Ovary (tissue), 9 donors: ENCODE measurements around the gene MEF2D. TPM values are rescaled to one million over a fixed set of nuclear protein-coding genes. Genes with fewer than 3 reads are reported as not detected.
A peak's percentile ranks its signal among the peaks of the same experiment; 100 is the strongest.

Experiments
- DNase-seq, 5 donors: peaks; one replicate each; pipeline ENCODE4 v3.0.0-alpha.2; 2019 to 2020
- H3K27ac ChIP-seq, 2 donors: fragments of 200-600 bp; one replicate each; pipeline versions ENCODE4 v1.5.1 to v1.8.0; 2019 to 2022
- H3K27me3 ChIP-seq: fragments of 200-600 bp; one replicate; pipeline ENCODE4 v1.8.0; 2022
- H3K36me3 ChIP-seq: fragments of 200-600 bp; sonication (generic); one replicate; pipeline ENCODE4 v1.5.1; 2019
- H3K4me1 ChIP-seq: one replicate; pipeline ENCODE4 v1.8.1; 2013; ENCODE audit warnings: mild to moderate bottlenecking, moderate library complexity; ENCODE audit not compliant: insufficient read depth
- H3K4me3 ChIP-seq: fragments of 200-600 bp; sonication (generic); one replicate; pipeline ENCODE4 v1.5.1; 2017
- H3K9me3 ChIP-seq, 2 donors: fragments of 200-600 bp in 1 of 2; sonication (generic) in 1 of 2; one replicate each; pipeline versions ENCODE4 v1.5.1 to v1.8.1; 2013 to 2019; ENCODE audit warnings: mild to moderate bottlenecking in 1 of 2, moderate library complexity in 1 of 2
- EP300 ChIP-seq: sonication (generic); formaldehyde crosslinking; IDR thresholded peaks from one replicate; pipeline ENCODE4 v1.6.1; 2017; ENCODE audit warnings: antibody characterized with exemption
- POLR2A ChIP-seq: fragments of 450-650 bp; IDR thresholded peaks from one replicate; pipeline ENCODE4 v1.6.1; 2017; ENCODE audit warnings: antibody characterized with exemption, mild to moderate bottlenecking, moderate library complexity
- WGBS, 3 donors: extraction: QIAGEN DNeasy Blood & Tissue Kit in 1 of 3; methylation state at CpG; one replicate each; pipeline versions ENCODE4 v1.1.5 to v1.1.7; 2013 to 2017; 5-methylcytosine and 5-hydroxymethylcytosine counted together
- intact Hi-C, 4 donors: fragments of 100-400 bp; cut with DNase I; formaldehyde crosslinking; loops; one replicate each; pipeline versions ENCODE4 v1.11.0 to v1.15.1; 2022 to 2023
- polyA plus RNA-seq, 2 donors: library from polyadenylated mRNA; stranded (reverse); fragments of 200-250 nt in 1 of 2; fragments of 350-450 nt in 1 of 2; fragmentation: Illumina TruSeq in 1 of 2; extraction: RNeasy Lipid Tissue Mini Kit (QIAGEN cat#74804) in 1 of 2; gene quantifications; one replicate each; pipeline ENCODE4 v1.2.3, GENCODE V29; 2013 to 2014
- total RNA-seq, 7 donors: library from RNA; depleted of rRNA in 2 of 7; stranded (reverse); fragments of >200 nt in 2 of 7; fragmentation: NEBNext Ultra II Directional in 3 of 7; extraction: Animal tissue kit (Norgen Biotek cat#: 25700) in 3 of 7; gene quantifications; one replicate each; pipeline versions ENCODE4 v1.1.0 to v1.2.4, GENCODE V29; 2016 to 2023
- TF ChIP-seq, protein P1 (sequence below), 3 donors: fragments of 450-650 bp in 2 of 3; fragments of 200-600 bp in 1 of 3; IDR thresholded peaks; one replicate each; pipeline versions ENCODE4 v1.5.1 to v1.8.0; 2016 to 2022; ENCODE audit warnings: antibody characterized with exemption in 3 of 3, mild to moderate bottlenecking in 1 of 3
- donor health status: DM: no; HTN: no; CAD: no; lungs with moderate emphysema.
- donor health status: DM: no; HTN: no; CAD: no.
- donor health status: Bipolar disorder and iron deficiency.
- donor health status: DM: yes; HTN: yes; CAD: no.
- donor health status: DM: no; HTN: no; CAD: no.
- donor health status: DM: yes; HTN: yes; CAD: no.

Gene MEF2D
- total and polyA plus RNA-seq, 9 donors: 30.0 to 96.6 (median 57.6) TPM

DNA sequence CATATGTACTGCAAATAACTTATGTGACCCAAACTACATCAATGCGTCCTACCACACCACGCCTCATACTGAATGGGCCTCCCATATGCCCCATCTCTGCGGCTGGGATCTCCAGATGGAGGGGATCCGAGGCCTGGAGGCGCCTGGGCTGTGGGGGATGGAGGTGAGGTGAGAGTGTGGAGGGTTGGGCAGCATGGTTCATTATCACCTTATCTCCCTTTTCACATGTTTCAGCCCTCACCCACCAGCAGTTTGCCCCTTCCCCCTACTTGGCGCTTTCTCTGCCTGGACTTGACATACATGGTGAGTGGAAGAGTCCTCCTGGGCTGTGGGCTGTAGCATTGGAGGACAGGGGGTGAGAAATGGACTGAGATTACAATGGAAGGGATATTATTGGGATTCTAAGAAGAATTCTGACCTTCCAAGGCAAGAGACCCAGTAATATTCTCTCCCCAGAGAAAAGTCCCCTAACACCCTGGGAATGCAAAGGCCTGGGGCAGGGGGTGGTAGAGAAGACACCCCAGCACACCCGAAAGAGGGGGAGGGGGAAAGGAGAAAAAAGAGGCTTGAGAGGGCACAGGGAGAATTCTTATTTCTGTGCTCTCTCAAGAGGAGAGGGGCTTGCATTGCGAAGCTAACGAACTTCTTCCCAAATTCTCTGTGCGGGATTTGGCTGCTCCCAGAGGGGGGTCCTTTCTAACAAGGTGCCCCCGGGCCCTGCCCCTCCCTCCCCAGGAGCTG lies 61.4 kb downstream of the MEF2D start:
- Histone ChIP-seq H3K4me3 (no peak overlapping the region), H3K9me3 (no peaks in the 10 kb centered on the region), H3K36me3 (no peaks in the 10 kb centered on the region), H3K4me1 (peaks cover 4% of the 10 kb centered on the region), H3K27me3 (no peaks in the 10 kb centered on the region), H3K27ac (no peak overlapping the region)
- TF ChIP-seq POLR2A: no peak
- TF ChIP-seq, protein P1, sequence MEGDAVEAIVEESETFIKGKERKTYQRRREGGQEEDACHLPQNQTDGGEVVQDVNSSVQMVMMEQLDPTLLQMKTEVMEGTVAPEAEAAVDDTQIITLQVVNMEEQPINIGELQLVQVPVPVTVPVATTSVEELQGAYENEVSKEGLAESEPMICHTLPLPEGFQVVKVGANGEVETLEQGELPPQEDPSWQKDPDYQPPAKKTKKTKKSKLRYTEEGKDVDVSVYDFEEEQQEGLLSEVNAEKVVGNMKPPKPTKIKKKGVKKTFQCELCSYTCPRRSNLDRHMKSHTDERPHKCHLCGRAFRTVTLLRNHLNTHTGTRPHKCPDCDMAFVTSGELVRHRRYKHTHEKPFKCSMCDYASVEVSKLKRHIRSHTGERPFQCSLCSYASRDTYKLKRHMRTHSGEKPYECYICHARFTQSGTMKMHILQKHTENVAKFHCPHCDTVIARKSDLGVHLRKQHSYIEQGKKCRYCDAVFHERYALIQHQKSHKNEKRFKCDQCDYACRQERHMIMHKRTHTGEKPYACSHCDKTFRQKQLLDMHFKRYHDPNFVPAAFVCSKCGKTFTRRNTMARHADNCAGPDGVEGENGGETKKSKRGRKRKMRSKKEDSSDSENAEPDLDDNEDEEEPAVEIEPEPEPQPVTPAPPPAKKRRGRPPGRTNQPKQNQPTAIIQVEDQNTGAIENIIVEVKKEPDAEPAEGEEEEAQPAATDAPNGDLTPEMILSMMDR (IDR thresholded peaks at IDR 0.05): no peak
- no peak for TF ChIP-seq EP300
- intact Hi-C loops: no loop called here
- 20 to 24% (median 21%) methylated on average over 11 of the region's 11 CpGs for WGBS, 3 donors
- DNase-seq: no peak

DNA sequence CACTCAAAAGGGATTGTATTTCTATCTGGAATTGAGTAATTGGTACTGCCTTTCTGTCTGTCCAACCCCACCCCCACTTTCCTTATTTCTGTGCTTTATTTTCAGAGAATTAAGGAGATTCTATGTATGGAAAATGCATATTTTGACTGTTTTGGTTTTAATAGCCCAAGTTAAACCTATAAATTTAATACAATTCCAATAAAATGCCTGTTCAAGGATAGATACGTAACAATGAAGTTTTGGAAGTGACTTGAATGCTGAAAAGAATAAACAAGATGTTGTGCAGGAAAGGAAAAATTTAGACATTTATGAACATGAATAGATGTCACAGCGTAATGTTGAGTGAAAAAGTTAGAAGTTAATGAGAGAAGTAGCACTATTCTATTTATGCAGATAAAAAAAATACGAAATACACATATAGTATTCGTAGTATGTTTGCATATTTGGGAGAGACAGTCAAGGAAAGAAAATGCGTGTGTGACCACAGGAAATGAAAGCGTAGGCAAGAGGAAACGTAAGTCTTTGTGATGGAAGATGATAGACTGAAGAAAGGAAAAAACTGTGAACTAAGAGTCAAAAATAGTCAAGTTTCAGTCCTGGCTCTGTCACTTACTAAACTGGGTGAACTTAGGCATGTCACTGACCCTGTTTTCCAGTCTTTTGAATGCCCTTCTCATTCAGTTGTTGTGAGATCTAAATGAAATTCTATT lies 62.1 kb downstream of the MEF2D start:
- 30 to 40% (median 31%) methylated on average over 7 of the region's 7 CpGs for WGBS, 3 donors
- Histone ChIP-seq H3K9me3 (no peaks in the 10 kb centered on the region), H3K27me3 (no peaks in the 10 kb centered on the region), H3K4me3 (no peak overlapping the region), H3K27ac (no peak overlapping the region), H3K36me3 (no peaks in the 10 kb centered on the region), H3K4me1 (peaks cover 4% of the 10 kb centered on the region)
- TF ChIP-seq POLR2A: no peak
- no peak for TF ChIP-seq EP300
- TF ChIP-seq, protein P1 (IDR thresholded peaks at IDR 0.05): no peak
- DNase-seq: no peak
- intact Hi-C loops: no loop called here

DNA sequence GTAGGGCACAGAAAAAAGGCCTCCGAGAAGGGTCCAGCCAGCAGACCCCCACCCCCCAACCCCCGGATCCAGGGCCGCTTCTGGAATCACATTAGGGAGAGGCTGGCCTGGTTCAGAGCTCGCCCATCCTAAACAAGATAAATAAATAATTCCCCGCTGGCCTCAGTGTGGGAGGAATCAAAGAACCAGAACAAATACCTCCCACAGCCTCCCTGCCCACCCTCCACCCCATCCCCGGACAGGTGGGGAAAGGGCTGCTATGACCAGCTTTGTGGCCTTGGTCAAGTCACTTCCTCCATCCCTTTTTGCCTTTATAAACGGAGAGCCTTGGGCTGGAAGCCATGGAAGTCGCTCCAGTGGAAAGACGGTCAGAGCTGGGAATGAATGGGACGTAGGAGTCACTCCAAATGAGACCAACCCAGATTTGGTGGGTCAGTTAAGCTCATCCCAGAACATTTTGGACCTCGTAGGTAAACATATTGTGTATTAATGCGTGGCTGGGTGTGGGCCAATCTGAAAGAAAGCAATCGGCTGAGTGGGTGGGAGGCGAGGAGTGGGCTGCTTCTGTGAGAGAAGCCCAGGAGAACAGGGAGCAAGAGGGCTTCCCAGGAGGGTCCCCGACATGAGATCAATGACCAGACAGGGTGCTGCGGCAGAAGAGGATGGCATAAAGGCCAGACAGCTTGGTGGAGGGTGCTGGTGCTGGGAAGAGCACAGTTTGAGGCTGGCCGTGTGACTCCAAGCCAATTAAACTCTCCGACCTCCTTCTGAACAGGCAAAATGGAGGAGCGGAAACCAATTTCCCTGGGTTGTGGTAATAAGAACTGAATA lies 63.3 kb downstream of the MEF2D start:
- intact Hi-C loops: no loop called here
- Histone ChIP-seq H3K4me3 (no peak overlapping the region), H3K4me1 (peaks cover 4% of the 10 kb centered on the region), H3K9me3 (no peaks in the 10 kb centered on the region), H3K27ac (no peak overlapping the region), H3K27me3 (no peaks in the 10 kb centered on the region), H3K36me3 (no peaks in the 10 kb centered on the region)
- WGBS, 3 donors: 10 to 13% (median 13%) methylated on average over 19 of the region's 19 CpGs
- TF ChIP-seq POLR2A: no peak
- no peak for DNase-seq

DNA sequence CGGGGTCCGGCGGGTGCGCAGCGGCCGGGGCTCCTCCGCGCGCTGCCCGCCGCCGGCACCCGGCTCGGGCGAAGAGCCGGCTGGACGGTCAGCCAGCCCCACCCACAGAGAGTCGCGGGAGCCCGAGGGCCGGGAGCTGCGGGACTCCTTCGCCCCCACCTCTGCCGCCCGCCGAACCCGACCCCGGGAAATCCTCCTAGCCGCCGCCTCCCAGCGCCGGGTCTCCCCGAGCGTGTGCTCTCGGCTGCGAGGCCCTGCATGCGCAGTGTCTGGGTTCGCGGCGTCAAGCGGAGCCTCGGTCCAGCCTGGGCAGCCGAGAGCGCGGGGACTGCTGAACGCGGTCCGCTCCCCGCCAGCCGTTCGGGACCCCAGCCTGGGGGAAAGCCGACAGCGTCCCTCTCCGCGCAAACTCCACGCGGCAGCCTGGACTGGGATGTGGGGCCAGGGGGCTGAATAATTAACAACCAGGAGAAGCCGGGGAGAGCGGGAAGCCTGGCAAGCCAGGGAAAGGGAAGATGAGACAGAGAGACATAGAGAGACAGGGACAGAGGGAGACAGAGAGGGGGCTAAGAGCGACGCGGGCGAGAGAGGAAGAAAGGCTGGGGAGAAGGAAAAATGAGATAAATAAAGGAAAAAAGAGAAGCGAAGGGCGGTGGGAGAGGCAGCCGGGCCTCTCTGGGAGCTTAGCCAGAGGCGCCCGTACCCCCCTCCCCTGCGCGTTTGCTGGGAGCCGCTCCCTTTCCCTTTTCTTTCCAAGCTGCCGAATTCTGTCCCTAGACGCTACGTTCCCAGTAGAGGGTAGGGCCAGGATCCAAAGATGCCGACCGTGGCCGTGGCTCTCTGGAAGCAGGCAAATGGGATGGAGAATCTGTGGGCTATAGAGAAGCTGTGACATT lies 64.2 kb downstream of the MEF2D start:
- TF ChIP-seq POLR2A (no peak), EP300 (no peak)
- TF ChIP-seq, protein P1 (IDR thresholded peaks at IDR 0.05): no peak
- no peak for DNase-seq
- Histone ChIP-seq H3K27ac (no peak overlapping the region), H3K27me3 (no peaks in the 10 kb centered on the region), H3K9me3 (no peaks in the 10 kb centered on the region), H3K36me3 (no peaks in the 10 kb centered on the region), H3K4me3 (peak overlapping the region; percentile 17), H3K4me1 (peaks cover 4% of the 10 kb centered on the region)
- 3% methylated on average over 72 to 77 of the region's 77 CpGs for WGBS, 3 donors
- intact Hi-C loops: no loop called here
